GM18951 (cell line): ENCODE results near the gene EPC2.
"Not testable (repeated sequence)": the region's sequence is repeated elsewhere in the genome, so short reads cannot be mapped to it uniquely, and the experiment has no call there.

Experiments
- POLR2A ChIP-seq: IDR thresholded peaks from 4 replicates; pipeline ENCODE4 v1.6.1; 2011; ENCODE audit warnings: mild to moderate bottlenecking; ENCODE audit not compliant: insufficient read length, insufficient read depth; ENCODE audit errors: extremely low read depth
- in situ Hi-C: fragments of 300-500 bp; cut with MboI; formaldehyde crosslinking; loops from one replicate; pipeline ENCODE4 v1.12.0; 2022; ENCODE audit warnings: low sequenced_read_pairs, mixed read lengths, inconsistent platforms; ENCODE audit not compliant: unreplicated experiment

EPC2 gene

DNA sequence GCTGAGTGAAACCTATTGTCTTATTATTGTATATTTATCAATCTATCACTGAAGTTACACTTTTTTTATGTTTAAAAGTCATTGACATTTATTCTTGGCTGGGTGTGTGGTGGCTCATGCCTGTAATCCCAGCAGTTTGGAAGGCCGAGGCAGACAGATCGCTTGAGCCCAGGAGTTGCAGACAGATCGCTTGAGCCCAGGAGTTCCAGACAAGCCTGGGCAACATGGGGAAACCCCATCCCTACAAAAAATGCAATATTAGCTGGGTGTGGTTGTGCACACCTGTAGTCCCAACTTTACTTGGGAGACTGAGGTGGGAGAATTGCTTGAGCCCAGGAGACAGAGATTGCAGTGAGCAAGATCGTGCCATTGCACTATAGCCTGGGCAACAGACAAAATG lies 97.8 kb downstream of the EPC2 start:
- TF ChIP-seq POLR2A: no peak
- in situ Hi-C loops: no loop called here

DNA sequence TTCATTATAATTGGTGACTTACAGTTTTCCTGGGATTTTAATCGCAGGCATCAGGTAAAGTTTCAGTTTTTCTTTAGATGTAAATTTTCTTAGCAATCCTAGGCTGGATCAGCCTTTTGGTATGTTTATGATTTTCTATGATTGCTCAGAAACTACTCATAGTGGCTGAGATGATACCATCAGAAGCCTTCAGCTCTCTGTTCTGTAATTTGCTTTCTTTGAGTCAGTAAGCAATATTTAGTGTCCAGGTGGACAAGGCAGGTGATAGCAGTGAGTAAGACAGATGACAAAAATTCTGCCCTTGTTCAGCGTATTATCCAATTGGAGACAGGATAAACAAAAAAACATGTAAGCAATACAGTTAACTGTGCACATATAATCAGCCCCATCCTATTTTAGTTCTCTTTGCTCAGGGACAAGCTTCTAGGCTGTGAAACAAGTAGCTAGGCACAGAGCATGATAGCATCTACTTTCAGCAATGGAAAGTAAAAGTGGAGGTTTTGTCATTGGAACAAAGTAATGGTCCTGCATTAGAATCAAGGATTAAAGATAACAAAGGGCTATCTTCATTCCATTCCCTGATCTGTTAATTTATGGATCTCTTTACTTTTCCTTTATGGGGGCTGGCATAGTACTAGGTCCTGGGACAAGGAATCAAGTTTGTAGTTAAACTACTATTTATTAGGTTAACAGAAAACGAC lies 100.8 kb downstream of the EPC2 start:
- in situ Hi-C loops: no loop called here
- no peak for TF ChIP-seq POLR2A

DNA sequence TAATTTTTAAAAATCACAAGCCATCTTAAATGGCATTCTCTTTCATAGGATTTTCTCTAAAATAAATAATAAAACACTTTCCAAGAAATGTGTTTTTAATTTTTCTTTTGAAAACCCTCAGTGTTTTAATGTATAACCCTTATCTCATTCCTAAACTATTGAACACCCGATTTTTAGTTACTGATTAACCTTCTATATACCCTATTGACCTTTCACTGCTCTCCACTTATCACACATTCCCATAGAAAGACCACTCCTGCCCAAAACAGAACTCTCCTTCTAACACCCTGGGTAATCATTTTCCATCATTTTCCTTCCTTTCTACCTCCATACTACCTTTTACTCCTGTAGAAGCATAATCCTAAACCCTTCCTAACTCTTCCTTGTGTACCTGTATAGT lies 102.4 kb downstream of the EPC2 start:
- no peak for TF ChIP-seq POLR2A
- in situ Hi-C loops: no loop called here

DNA sequence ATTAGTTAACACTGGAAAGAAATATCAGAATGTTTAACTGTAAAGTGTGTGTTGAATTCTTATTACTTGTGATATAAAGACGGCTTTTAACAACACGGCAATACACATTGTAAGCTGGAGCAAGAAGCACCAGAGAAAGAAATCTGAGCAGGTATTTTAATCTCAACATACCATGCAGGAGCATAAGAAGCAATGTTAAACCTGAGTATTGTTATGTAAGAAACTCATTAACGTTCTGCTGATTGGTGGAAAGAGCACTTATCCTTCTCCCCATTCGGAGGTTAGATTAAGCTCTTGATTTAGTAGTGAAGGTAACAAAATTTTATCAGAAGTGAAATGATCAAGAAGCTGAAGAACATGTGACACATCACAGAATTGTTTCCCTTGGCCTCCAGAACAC lies 107.4 kb downstream of the EPC2 start:
- in situ Hi-C loops: no loop called here
- TF ChIP-seq POLR2A: no peak

DNA sequence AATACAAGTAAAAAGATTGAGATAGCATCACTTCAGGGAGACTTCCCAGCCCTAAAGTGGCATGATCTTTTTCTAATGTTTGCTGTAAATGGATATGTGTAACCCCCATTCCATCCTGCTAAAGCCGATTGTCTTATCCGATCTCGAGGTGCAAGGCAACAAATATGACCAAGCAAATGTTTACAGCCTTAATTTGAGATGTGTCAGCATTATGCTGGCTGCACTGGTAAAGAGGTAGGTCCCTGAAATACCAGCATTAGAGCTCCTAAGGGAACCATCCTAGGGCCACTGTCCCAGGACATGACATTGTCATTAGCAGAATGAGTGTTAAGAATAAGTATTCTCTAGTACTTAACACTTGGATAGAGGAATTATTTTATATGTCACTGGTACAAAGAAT lies 108.4 kb downstream of the EPC2 start:
- no peak for TF ChIP-seq POLR2A

DNA sequence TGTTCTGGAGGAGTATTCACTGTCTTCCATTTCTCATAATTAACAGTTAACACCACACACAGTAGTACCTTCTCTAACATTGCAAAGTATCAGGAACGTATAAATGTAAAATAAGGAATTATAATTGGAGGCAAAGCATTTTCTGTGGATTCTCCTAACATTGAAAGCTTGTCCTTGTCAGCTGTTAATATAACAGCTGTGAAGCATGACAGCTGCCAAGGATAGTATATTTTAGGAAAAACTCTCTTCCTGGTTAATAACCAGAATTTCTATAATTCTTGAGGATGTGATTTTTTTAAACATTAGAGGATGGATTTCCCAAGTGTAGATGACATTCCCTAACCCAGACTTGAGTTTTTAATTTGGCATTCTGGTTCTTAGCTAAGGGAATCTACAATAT lies 110.3 kb downstream of the EPC2 start:
- in situ Hi-C loops: no loop called here
- no peak for TF ChIP-seq POLR2A

More for the DNA sequence above, 108.4 kb downstream of the EPC2 start:
- in situ Hi-C loops: no loop called here

DNA sequence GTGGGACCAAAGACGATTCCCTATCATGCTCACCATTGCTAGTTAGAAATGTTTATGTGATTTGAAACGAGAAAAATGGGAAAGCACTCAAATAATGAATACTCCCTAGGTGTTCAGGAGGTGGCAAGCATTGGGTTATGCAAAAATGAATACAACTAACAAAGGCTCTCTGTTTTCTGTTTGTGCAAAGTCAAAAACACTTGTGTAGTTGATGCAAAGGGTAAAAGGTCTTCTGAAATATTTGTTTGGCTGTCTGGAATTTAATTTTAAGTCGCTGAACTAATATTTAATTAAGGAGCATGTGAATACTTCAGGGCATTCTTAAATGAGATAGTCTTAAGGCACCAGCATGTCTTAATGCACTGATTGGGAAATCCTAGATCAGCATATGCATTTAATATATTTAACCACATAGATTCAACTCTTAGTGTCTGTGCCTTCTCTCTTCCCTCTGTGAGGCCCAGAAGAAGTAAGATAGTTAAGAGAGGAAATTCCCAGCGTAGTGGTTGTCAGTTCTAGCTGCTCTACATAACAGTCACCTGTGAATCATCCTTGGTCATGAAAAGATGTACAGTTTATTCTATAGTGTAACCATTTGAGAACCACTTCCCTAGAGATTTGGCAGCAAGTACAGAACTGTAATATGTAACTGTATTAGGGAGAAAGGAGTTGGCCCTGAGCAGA lies 111.9 kb downstream of the EPC2 start:
- in situ Hi-C loops: no loop called here
- no peak for TF ChIP-seq POLR2A

DNA sequence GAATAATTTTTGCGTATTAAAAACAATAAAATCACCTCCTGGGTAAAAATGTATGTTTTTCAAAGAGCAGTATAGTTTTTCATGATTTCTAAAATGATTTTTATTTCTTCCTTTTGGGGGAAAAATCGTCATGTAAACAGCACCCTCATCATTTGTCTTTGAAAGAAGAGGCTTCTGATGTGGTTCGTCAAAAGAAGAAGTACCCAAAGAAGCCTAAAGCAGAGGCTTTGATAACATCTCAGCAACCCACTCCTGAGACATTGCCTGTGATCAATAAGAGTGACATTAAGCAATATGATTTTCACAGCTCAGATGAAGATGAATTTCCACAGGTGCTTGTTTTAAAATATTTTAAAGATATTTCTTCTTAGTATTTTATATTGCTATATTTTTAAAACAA lies 120.3 kb downstream of the EPC2 start:
- in situ Hi-C loops: no loop called here
- TF ChIP-seq POLR2A: no peak

DNA sequence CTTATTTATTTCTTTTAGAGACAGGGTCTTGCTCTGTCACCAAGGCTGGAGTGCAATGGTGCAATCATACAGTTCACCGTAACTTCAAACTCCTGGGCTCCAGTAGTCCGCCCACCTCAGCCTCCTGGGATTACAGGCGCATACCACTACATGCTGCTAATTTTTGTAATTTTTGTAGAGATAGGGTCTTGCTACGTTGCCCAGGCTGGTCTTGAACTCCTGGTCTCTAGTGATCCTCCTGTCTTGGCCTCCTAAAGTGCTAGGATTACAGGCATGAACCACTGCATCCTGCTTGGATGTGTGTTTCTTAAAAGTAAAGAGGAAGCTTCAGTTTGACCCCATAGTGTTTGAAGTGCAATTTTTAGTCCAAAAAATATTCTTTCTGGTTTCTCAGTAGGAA lies 125.5 kb downstream of the EPC2 start:
- no peak for TF ChIP-seq POLR2A
- in situ Hi-C loops: no loop called here

DNA sequence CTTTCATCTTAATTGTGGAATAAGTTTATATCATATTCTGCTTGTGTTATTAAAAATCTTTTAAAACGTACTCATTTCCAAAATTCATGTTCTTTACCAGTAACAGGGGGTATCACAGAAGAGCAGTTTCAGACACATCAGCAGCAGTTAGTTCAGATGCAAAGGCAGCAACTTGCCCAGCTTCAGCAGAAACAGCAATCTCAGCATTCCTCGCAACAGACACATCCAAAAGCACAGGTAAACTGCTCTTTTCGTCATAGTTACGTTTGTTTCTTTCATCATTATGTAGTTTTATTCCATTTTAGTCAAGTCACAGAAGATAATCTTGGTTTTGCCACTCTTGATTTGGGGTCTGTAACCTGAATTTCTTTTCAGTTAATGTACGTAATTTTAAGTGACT lies 137.0 kb downstream of the EPC2 start:
- in situ Hi-C loops: no loop called here
- TF ChIP-seq POLR2A: no peak

DNA sequence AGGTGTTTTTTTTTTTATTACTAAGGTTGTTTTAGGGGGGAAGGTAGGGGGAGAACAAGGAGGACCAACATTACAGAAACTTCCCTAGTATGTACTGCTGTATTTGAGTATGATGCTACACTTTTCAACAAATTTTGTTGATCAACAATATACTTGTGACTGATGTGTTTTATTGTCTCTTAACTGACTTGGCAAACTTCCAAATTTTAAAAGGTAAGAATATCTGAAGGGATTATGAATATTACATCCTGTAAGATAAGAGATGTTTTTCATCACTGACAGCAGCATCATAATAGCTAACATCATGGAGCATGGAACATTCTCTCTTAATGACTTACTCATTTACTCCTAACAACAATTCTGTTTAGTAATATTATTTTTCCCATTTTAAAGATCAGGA lies 144.5 kb downstream of the EPC2 start:
- no peak for TF ChIP-seq POLR2A
- in situ Hi-C loops: no loop called here

DNA sequence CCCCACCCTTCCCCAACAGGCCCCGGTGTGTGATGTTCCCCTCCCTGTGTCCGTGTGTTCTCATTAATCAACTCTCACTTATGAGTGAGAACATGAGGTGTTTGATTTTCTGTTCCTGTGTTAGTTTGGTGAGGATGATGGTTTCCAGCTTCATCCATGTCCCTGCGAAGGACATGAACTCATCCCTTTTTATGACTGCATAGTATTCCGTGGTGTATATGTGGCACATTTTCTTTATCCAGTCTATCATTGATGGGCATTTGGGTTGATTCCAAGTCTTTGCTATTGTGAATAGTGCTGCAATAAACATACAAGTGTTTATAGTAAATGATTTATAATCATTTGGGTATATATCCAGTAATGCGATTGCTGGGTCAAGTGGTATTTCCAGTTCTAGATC lies 145.6 kb downstream of the EPC2 start:
- in situ Hi-C loops: not testable (repeated sequence)

DNA sequence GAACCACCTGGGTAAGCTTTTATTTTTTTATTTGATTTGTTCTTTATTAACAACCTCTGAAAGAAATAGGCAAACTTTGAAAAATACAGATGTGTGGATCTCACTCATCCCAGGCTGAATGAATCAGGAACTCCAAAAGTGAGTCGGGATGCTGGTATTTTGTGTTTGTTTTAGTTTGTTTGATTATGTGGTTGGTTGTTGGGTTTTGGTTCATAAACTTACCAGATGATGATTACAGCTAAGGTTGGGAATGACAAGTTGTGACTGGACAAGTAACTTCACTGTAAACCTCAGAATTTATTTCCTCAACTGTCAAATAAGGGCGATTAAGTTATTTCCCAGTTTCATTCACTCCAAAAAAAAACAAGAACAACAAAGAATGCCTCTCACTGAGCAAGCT lies 150.0 kb downstream of the EPC2 start:
- no peak for TF ChIP-seq POLR2A
- in situ Hi-C loops: no loop called here

DNA sequence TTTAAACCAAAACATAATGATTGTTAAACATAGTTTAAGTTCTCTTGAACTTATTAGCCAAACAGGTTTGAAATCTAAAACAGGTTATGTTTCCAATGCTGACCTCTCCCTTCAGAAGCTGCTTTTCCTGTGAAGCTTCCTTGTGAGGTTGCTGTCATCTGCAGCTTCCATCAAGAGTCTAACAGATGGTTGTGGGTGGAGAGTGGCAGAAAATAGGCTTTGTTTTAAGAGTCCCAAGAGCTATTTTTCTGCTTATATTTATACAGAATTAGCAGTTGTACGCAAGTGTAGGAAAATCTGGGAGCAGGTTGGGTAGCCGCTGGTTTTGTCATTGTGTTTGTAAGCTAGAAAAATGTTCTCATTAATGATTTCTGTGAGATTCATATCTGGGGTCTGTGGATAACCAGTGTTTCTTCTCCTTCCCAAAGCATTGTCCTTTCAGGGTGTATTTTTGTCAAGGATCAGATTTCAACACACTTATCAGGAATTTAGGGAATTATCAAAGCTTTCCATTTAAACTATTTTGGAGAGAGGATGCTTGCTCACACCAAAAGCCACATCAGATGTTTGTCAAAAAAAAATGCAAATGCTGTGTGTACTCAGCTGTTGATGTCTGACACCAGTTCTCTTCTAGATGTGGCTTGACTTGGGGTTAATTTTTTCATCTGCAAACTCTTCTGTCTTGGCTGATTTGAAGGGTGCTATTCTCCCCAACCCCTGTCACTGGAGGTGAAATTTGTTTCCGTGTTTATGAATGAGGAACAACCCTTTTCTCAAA lies 152.4 kb downstream of the EPC2 start:
- TF ChIP-seq POLR2A: no peak
- in situ Hi-C loops: no loop called here

DNA sequence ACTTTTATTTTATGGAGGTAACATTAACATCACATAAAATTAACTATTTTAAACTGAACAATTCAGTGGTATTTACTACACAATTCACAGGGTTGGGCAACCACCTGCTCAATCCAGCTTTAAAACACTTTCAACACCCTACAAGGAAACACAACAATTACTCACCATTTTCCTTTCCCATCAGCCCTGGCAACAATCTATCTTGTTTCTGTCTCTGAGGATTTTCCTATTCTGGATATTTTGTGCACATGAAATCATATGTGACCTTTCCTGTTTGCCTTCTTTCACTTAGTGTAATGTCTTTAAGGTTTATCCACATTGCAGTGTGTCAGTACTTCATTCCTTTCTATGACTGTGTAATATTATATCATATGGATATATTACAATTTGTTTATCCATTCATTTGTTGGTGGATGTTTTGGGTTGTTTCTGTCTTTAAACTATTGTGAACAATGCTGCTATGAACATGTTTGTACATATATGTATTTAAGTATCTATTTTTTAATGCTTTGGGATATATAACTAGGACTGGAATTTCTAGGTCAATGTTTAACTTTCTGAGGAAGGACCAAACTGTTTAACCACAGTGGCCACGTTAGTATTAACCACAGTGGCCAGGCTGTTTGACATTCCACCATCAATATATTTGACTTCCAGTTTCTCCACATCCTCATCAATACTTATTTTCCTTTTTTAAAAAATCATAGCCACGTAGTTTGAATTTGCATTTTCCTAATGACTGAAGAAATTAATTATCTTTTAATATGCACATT lies 158.1 kb downstream of the EPC2 start:
- in situ Hi-C loops: no loop called here
- no peak for TF ChIP-seq POLR2A
